Right lobe of liver (tissue), 6 donors: ENCODE measurements around the gene LCN10. TPM values are rescaled to one million over a fixed set of nuclear protein-coding genes. Genes with fewer than 3 reads are reported as not detected.

Experiments used
- ATAC-seq, 4 donors: fragments of 200-7000 bp; cut with Tn5 transposase; one replicate each; pipeline ENCODE4 v1.9.1; 2020; ENCODE audit warnings: mild to moderate bottlenecking in 4 of 4, moderate library complexity in 4 of 4
- DNase-seq, 3 donors: peaks; one replicate each; pipeline ENCODE4 v3.0.0-alpha.2; 2020
- H3K27ac ChIP-seq, 3 donors: fragments of 200-600 bp; one replicate each; pipeline ENCODE4 v1.8.0; 2022
- H3K27me3 ChIP-seq, 2 donors: fragments of 200-600 bp; one replicate each; pipeline ENCODE4 v1.8.0; 2022
- H3K36me3 ChIP-seq, 4 donors: fragments of 200-600 bp; sonication (generic) in 1 of 4; one replicate each; pipeline versions ENCODE4 v1.5.1 to v1.8.0; 2017 to 2022; ENCODE audit warnings: control low read depth in 1 of 4
- H3K4me1 ChIP-seq, 4 donors: fragments of 200-600 bp; sonication (generic) in 1 of 4; one replicate each; pipeline versions ENCODE4 v1.5.1 to v1.8.0; 2017 to 2022; ENCODE audit warnings: control low read depth in 1 of 4
- H3K4me3 ChIP-seq, 3 donors: fragments of 200-600 bp; one replicate each; pipeline ENCODE4 v1.8.0; 2022
- H3K9me3 ChIP-seq, 4 donors: fragments of 200-600 bp; sonication (generic) in 1 of 4; one replicate each; pipeline versions ENCODE4 v1.5.1 to v1.8.0; 2017 to 2022; ENCODE audit warnings: control low read depth in 1 of 4
- CTCF ChIP-seq, 4 donors: fragments of 200-600 bp in 3 of 4; fragments of 450-650 bp in 1 of 4; IDR thresholded peaks; one replicate each; pipeline versions ENCODE4 v1.5.1 to v1.8.0; 2016 to 2022; ENCODE audit warnings: antibody characterized with exemption in 4 of 4, mild to moderate bottlenecking in 2 of 4
- POLR2A ChIP-seq: fragments of 450-650 bp; IDR thresholded peaks from one replicate; pipeline ENCODE4 v1.6.1; 2017; ENCODE audit warnings: antibody characterized with exemption, mild to moderate bottlenecking
- WGBS: methylation state at CpG from one replicate; pipeline ENCODE4 v1.1.6; 2018; ENCODE audit warnings: low coverage, low lambda C conversion rate; ENCODE audit not compliant: insufficient coverage; ENCODE audit errors: missing lambda C conversion rate; 5-methylcytosine and 5-hydroxymethylcytosine counted together
- intact Hi-C, 2 donors: fragments of 100-400 bp; cut with DNase I; formaldehyde crosslinking; loops; one replicate each; pipeline versions ENCODE4 v1.11.2 to v1.14.1; 2022
- total RNA-seq, 6 experiments: library from RNA; depleted of rRNA in 2 of 6; stranded (reverse); fragments of >200 nt in 2 of 6; fragmentation: NEBNext Ultra II Directional in 3 of 6; extraction: Animal tissue kit (Norgen Biotek cat#: 25700) in 3 of 6; gene quantifications; one replicate each; pipeline versions ENCODE4 v1.1.0 to v1.2.4, GENCODE V29; 2016 to 2023
- donor health status: DM: no; HTN: yes; CAD: no.
- donor health status: DM: no; HTN: no; CAD: no.
- donor health status: DM: no; HTN: no; CAD: no.
- donor health status: DM: no; HTN: yes; CAD: no.
- donor health status: DM: no; HTN: yes; CAD: no.

Gene LCN10
- total RNA-seq, 6 experiments from 2014 or later, result 0.23 to 0.81 (median 0.32) TPM; not detected in 2

- TF ChIP-seq CTCF (IDR thresholded peaks at IDR 0.05) (no peak), POLR2A (no peak)
- Histone ChIP-seq H3K36me3 (no peaks in the 10 kb centered on the region), H3K27me3 (no peaks in the 10 kb centered on the region), H3K4me1 (peaks cover 0 to 2% (median 0%) of the 10 kb centered on the region in 4 donors), H3K4me3 (no peak overlapping the region), H3K9me3 (no peaks in the 10 kb centered on the region), H3K27ac (no peak overlapping the region)
- 82% methylated on average over 2 of the region's 21 CpGs for WGBS
- ATAC-seq (peak in 1 of 4 donors; percentile 13), DNase-seq (no peak)
- intact Hi-C loops, result no loop called here
Measured at GRCh38 chr9:136735812-136736480, 6.8 kb downstream of the LCN10 start.

GRCh38 chr9:136734837-136735496 lies 7.8 kb downstream of the LCN10 start:
- H3K9me3 ChIP-seq, result no peaks in the 10 kb centered on the region
- TF ChIP-seq POLR2A, result no peak
- no peak for TF ChIP-seq CTCF (IDR thresholded peaks at IDR 0.05)
- no peaks in the 10 kb centered on the region for H3K36me3 ChIP-seq
- intact Hi-C loops, result no loop called here
- no peaks in the 10 kb centered on the region for H3K27me3 ChIP-seq
- no peaks in the 10 kb centered on the region for H3K4me1 ChIP-seq
- DNase-seq (no peak), ATAC-seq (peak in 2 of 4 donors; percentile 8 to 11)
- H3K27ac ChIP-seq, result no peak overlapping the region
- no peak overlapping the region for H3K4me3 ChIP-seq
- WGBS, result 89% methylated on average over 6 of the region's 12 CpGs

GRCh38 chr9:136733611-136734010 lies 9.1 kb downstream of the LCN10 start:
- Histone ChIP-seq H3K9me3 (no peaks in the 10 kb centered on the region), H3K27ac (no peak overlapping the region), H3K36me3 (no peaks in the 10 kb centered on the region), H3K4me3 (no peak overlapping the region), H3K4me1 (peaks cover 0 to 5% (median 2%) of the 10 kb centered on the region in 4 donors), H3K27me3 (no peaks in the 10 kb centered on the region)
- DNase-seq (no peak), ATAC-seq (no peak)
- 94% methylated on average over 3 of the region's 12 CpGs for WGBS
- intact Hi-C loops, result no loop called here
- TF ChIP-seq CTCF (IDR thresholded peaks at IDR 0.05), result no peak
- no peak for TF ChIP-seq POLR2A

- ATAC-seq, result no peak
- H3K9me3 ChIP-seq, result no peaks in the 10 kb centered on the region
- 66% methylated on average over 10 of the region's 16 CpGs for WGBS
- H3K36me3 ChIP-seq, result no peaks in the 10 kb centered on the region
- peaks cover 0 to 5% (median 2%) of the 10 kb centered on the region in 4 donors for H3K4me1 ChIP-seq
- no peaks in the 10 kb centered on the region for H3K27me3 ChIP-seq
- intact Hi-C loops, result no loop called here
- TF ChIP-seq CTCF (IDR thresholded peaks at IDR 0.05) (no peak), POLR2A (no peak)
- no peak for DNase-seq
- H3K4me3 ChIP-seq, result no peak overlapping the region
- H3K27ac ChIP-seq, result no peak overlapping the region
Measured at GRCh38 chr9:136732444-136733178, 10.1 kb downstream of the LCN10 start.
